LNCAP (cell line): ENCODE measurements around the gene CDYL2.

ENCODE experiments used
- CTCF ChIP-seq: fragments of 450-650 bp; IDR thresholded peaks from 2 replicates; pipeline ENCODE4 v1.5.1; 2017; ENCODE audit warnings: mild to moderate bottlenecking

CDYL2 gene

GRCh38 chr16:80844395-80844794, 40.0 kb upstream of the CDYL2 start:
- no peak for TF ChIP-seq CTCF

GRCh38 chr16:80841231-80841630, 36.8 kb upstream of the CDYL2 start:
- no peak for TF ChIP-seq CTCF

GRCh38 chr16:80837533-80838147, 33.2 kb upstream of the CDYL2 start:
- no peak for TF ChIP-seq CTCF

- TF ChIP-seq CTCF = no peak
Measured at GRCh38 chr16:80836846-80837245, 32.4 kb upstream of the CDYL2 start.

GRCh38 chr16:80836202-80836601, 31.8 kb upstream of the CDYL2 start:
- TF ChIP-seq CTCF = no peak

GRCh38 chr16:80831039-80831438, 26.6 kb upstream of the CDYL2 start:
- TF ChIP-seq CTCF = no peak

GRCh38 chr16:80828495-80828894, 24.1 kb upstream of the CDYL2 start:
- no peak for TF ChIP-seq CTCF

- TF ChIP-seq CTCF = no peak
Measured at GRCh38 chr16:80827007-80827406, 22.6 kb upstream of the CDYL2 start.
